Measurements from ENCODE around the gene C1orf226. TPM values are rescaled to one million over a fixed set of nuclear protein-coding genes. Genes with fewer than 3 reads are reported as not detected.

The C1orf226 gene
- total and polyA plus RNA-seq, 5 donors from 2014 or later, result 0.10 to 0.14 TPM; not detected in 3

DNA sequence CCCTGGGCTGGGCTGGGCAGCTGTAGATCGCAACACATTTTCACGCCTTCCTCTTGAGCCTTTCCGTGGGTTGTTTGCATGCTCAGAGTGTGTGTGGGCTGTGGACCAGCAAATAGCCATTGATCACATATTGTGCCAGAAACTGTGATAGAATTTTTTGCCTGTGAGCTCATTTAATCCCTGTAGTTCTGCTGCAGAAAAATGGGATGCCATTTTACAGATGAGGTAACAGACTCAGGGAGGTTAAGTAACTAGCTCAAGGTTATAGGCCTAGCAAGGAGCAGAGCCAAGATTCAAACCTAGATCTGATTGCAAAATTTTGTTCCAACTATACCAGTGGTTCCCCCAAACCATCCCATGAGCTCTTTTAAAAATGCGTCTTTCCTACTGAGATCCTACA is 15.4 kb upstream of the C1orf226 start:
- no peak overlapping the region for H3K27ac ChIP-seq (ENCODE audit: insufficient read depth, low read length, poor library complexity, severe bottlenecking)
- H3K27ac Mint-ChIP-seq, result no peak overlapping the region
- no peak overlapping the region for H3K4me3 ChIP-seq (ENCODE audit: low read depth, low read length)
- H3K36me3 ChIP-seq (ENCODE audit: control insufficient read depth, insufficient read depth, low read length), result no peaks in the 10 kb centered on the region
- no peaks in the 10 kb centered on the region for H3K9me3 ChIP-seq (ENCODE audit: control insufficient read depth in 2 of 2, low read length in 2 of 2)
- H3K9me3 Mint-ChIP-seq, result no peaks in the 10 kb centered on the region
- no peaks in the 10 kb centered on the region for H3K4me1 ChIP-seq (ENCODE audit: control insufficient read depth, insufficient read depth, low read length, poor library complexity, severe bottlenecking)
- no peak for ATAC-seq (ENCODE audit: low read depth in 2 of 2)
- peaks cover 9% of the 10 kb centered on the region for H3K27me3 Mint-ChIP-seq
- no peaks in the 10 kb centered on the region for H3K4me1 Mint-ChIP-seq
- no peak for DNase-seq
- no peak overlapping the region for H3K4me3 Mint-ChIP-seq
- H3K27me3 ChIP-seq (ENCODE audit: control insufficient read depth, insufficient read depth, low read length), result peaks cover 2% of the 10 kb centered on the region
- H3K36me3 Mint-ChIP-seq, result no peaks in the 10 kb centered on the region

DNA sequence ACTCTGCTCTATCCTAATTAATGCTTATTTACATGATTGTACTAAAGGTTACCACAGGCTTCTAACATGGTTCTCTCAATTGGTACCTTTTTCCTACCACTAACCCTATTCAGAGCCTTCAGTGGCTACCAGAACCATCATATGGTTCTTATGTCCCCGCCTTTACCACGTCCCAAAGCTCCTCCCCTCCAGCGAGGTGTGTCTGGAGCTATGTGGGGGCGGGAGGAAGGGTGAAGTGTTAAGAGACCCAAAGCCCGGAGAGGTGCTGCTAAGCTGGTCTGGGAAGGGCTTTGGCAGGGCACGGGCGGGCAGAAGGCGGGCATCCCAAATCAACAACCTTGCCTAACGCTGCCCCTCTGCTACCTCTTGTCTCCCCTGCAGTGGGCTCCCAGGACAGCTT is 14.9 kb upstream of the C1orf226 start:
- H3K27ac ChIP-seq (ENCODE audit: insufficient read depth, low read length, poor library complexity, severe bottlenecking), result no peak overlapping the region
- H3K36me3 Mint-ChIP-seq, result no peaks in the 10 kb centered on the region
- peaks cover 2% of the 10 kb centered on the region for H3K27me3 ChIP-seq (ENCODE audit: control insufficient read depth, insufficient read depth, low read length)
- H3K4me1 ChIP-seq (ENCODE audit: control insufficient read depth, insufficient read depth, low read length, poor library complexity, severe bottlenecking), result no peaks in the 10 kb centered on the region
- no peaks in the 10 kb centered on the region for H3K9me3 ChIP-seq (ENCODE audit: control insufficient read depth in 2 of 2, low read length in 2 of 2)
- no peaks in the 10 kb centered on the region for H3K9me3 Mint-ChIP-seq
- no peak overlapping the region for H3K4me3 Mint-ChIP-seq
- DNase-seq (no peak), ATAC-seq (ENCODE audit: low read depth in 2 of 2) (no peak)
- H3K27ac Mint-ChIP-seq, result no peak overlapping the region
- H3K36me3 ChIP-seq (ENCODE audit: control insufficient read depth, insufficient read depth, low read length), result no peaks in the 10 kb centered on the region
- peaks cover 0 to under 1% (median 0%) of the 10 kb centered on the region in 4 donors for H3K4me1 Mint-ChIP-seq
- H3K4me3 ChIP-seq (ENCODE audit: low read depth, low read length), result no peak overlapping the region
- H3K27me3 Mint-ChIP-seq, result peaks cover 9% of the 10 kb centered on the region

DNA sequence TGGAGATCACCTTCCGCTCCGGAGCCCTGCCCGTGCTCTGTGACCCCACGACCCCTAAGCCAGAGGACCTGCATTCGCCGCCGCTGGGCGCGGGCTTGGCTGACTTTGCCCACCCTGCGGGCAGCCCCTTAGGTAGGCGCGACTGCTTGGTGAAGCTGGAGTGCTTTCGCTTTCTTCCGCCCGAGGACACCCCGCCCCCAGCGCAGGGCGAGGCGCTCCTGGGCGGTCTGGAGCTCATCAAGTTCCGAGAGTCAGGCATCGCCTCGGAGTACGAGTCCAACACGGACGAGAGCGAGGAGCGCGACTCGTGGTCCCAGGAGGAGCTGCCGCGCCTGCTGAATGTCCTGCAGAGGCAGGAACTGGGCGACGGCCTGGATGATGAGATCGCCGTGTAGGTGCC is 14.5 kb upstream of the C1orf226 start:
- H3K36me3 Mint-ChIP-seq, result no peaks in the 10 kb centered on the region
- H3K4me1 Mint-ChIP-seq, result peaks cover 0 to 2% (median 0%) of the 10 kb centered on the region in 4 donors
- H3K27ac ChIP-seq (ENCODE audit: insufficient read depth, low read length, poor library complexity, severe bottlenecking), result no peak overlapping the region
- DNase-seq, result no peak
- no peak for ATAC-seq (ENCODE audit: low read depth in 2 of 2)
- H3K9me3 Mint-ChIP-seq, result no peaks in the 10 kb centered on the region
- no peaks in the 10 kb centered on the region for H3K36me3 ChIP-seq (ENCODE audit: control insufficient read depth, insufficient read depth, low read length)
- H3K4me1 ChIP-seq (ENCODE audit: control insufficient read depth, insufficient read depth, low read length, poor library complexity, severe bottlenecking), result no peaks in the 10 kb centered on the region
- H3K27ac Mint-ChIP-seq, result no peak overlapping the region
- no peak overlapping the region for H3K4me3 Mint-ChIP-seq
- H3K4me3 ChIP-seq (ENCODE audit: low read depth, low read length), result no peak overlapping the region
- H3K27me3 Mint-ChIP-seq, result peaks cover 9% of the 10 kb centered on the region
- H3K9me3 ChIP-seq (ENCODE audit: control insufficient read depth in 2 of 2, low read length in 2 of 2), result no peaks in the 10 kb centered on the region
- H3K27me3 ChIP-seq (ENCODE audit: control insufficient read depth, insufficient read depth, low read length), result peaks cover 2% of the 10 kb centered on the region

DNA sequence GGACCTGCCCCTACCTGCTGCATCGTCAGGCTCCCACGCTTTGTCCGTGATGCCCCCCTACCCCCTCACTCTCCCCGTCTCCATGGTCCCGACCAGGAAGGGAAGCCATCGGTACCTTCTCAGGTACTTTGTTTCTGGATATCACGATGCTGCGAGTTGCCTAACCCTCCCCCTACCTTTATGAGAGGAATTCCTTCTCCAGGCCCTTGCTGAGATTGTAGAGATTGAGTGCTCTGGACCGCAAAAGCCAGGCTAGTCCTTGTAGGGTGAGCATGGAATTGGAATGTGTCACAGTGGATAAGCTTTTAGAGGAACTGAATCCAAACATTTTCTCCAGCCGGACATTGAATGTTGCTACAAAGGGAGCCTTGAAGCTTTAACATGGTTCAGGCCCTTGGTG is 13.8 kb upstream of the C1orf226 start:
- Histone ChIP-seq H3K27ac (ENCODE audit: insufficient read depth, low read length, poor library complexity, severe bottlenecking) (no peak overlapping the region), H3K4me1 (ENCODE audit: control insufficient read depth, insufficient read depth, low read length, poor library complexity, severe bottlenecking) (no peaks in the 10 kb centered on the region), H3K4me3 (ENCODE audit: low read depth, low read length) (no peak overlapping the region), H3K27me3 (ENCODE audit: control insufficient read depth, insufficient read depth, low read length) (peaks cover 2% of the 10 kb centered on the region), H3K9me3 (ENCODE audit: control insufficient read depth in 2 of 2, low read length in 2 of 2) (no peaks in the 10 kb centered on the region), H3K36me3 (ENCODE audit: control insufficient read depth, insufficient read depth, low read length) (no peaks in the 10 kb centered on the region)
- Mint-ChIP-seq H3K4me3 (no peak overlapping the region), H3K4me1 (peaks cover 0 to 2% (median 0%) of the 10 kb centered on the region in 4 donors), H3K27ac (no peak overlapping the region), H3K9me3 (peaks cover 0 to under 1% (median 0%) of the 10 kb centered on the region in 7 donors), H3K27me3 (peaks cover 9% of the 10 kb centered on the region), H3K36me3 (no peaks in the 10 kb centered on the region)
- no peak for ATAC-seq (ENCODE audit: low read depth in 2 of 2)
- DNase-seq, result no peak

DNA sequence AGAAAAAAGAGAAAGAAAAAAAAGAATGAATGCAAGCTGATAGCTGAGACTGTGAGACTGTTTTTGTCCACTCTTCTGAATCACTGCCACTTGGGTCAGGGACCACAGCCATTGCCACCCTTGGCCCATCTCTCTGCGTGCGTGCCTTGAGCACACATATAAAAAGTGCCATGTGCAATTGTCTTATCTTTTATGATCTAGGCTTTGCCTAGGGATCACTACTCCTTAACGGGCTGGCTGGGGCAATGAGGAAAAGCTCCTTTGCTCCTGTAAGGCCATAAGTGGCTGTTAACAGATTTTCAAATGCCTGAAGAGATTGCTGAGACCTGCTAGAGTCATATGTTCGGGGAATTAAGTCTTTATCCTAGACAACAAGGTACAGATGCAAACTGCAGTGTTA is 13.1 kb upstream of the C1orf226 start:
- Histone ChIP-seq H3K36me3 (ENCODE audit: control insufficient read depth, insufficient read depth, low read length) (no peaks in the 10 kb centered on the region), H3K4me1 (ENCODE audit: control insufficient read depth, insufficient read depth, low read length, poor library complexity, severe bottlenecking) (no peaks in the 10 kb centered on the region), H3K27me3 (ENCODE audit: control insufficient read depth, insufficient read depth, low read length) (peaks cover 2% of the 10 kb centered on the region), H3K4me3 (ENCODE audit: low read depth, low read length) (no peak overlapping the region), H3K9me3 (ENCODE audit: control insufficient read depth in 2 of 2, low read length in 2 of 2) (no peaks in the 10 kb centered on the region), H3K27ac (ENCODE audit: insufficient read depth, low read length, poor library complexity, severe bottlenecking) (no peak overlapping the region)
- Mint-ChIP-seq H3K27me3 (peaks cover 7% of the 10 kb centered on the region), H3K36me3 (no peaks in the 10 kb centered on the region), H3K9me3 (peaks cover 0 to 2% (median 0%) of the 10 kb centered on the region in 7 donors), H3K27ac (no peak overlapping the region), H3K4me3 (no peak overlapping the region), H3K4me1 (peaks cover 0 to 2% (median 0%) of the 10 kb centered on the region in 4 donors)
- DNase-seq (no peak), ATAC-seq (ENCODE audit: low read depth in 2 of 2) (no peak)

DNA sequence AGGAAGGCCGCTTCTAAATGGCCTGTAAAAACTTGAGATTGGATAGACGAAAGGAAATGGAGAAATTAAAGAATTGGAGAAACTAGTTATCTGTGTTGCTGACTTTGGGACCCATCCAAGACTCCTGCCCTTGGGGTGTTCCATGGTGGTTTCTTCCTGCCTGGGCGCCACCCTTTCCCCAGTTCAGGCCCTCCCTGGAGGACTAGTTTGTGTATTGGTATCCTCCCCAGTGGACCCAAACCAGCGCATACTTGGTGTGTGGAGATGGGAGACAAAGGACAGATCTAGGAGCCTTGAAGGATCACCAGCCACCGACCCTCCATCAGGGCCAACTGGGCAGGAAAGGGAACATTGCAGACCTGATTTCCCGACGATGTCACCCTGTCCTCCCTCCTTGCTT is 12.0 kb upstream of the C1orf226 start:
- no peak overlapping the region for H3K4me3 ChIP-seq (ENCODE audit: low read depth, low read length)
- H3K9me3 ChIP-seq (ENCODE audit: control insufficient read depth in 2 of 2, low read length in 2 of 2), result no peaks in the 10 kb centered on the region
- no peak for ATAC-seq (ENCODE audit: low read depth in 2 of 2)
- no peak for DNase-seq
- Mint-ChIP-seq H3K9me3 (peaks cover 0 to 2% (median 0%) of the 10 kb centered on the region in 7 donors), H3K4me1 (peaks cover 0 to 2% (median 0%) of the 10 kb centered on the region in 4 donors), H3K27me3 (peaks cover under 1% of the 10 kb centered on the region), H3K4me3 (no peak overlapping the region), H3K36me3 (no peaks in the 10 kb centered on the region), H3K27ac (no peak overlapping the region)
- H3K36me3 ChIP-seq (ENCODE audit: control insufficient read depth, insufficient read depth, low read length), result no peaks in the 10 kb centered on the region
- no peak overlapping the region for H3K27ac ChIP-seq (ENCODE audit: insufficient read depth, low read length, poor library complexity, severe bottlenecking)
- peaks cover 2% of the 10 kb centered on the region for H3K27me3 ChIP-seq (ENCODE audit: control insufficient read depth, insufficient read depth, low read length)
- no peaks in the 10 kb centered on the region for H3K4me1 ChIP-seq (ENCODE audit: control insufficient read depth, insufficient read depth, low read length, poor library complexity, severe bottlenecking)

DNA sequence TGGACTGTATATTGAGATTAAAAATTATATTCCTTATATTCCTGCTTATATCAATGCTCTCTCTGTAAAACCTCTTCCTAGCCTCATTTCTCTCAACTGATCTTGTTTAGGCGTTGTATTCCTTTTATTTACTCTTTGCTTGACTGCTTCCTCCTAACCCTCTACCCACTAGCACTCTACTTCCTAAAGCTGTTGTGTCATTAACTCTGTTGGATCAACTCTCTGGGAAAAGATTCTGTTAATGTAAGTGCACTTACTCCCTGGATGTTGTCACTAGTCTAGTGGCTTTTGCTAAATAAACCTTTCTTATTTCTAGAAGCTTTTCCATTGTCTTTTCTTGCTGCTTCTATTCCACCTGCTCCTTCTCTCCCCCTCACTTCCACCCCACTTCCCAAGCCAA is 11.4 kb upstream of the C1orf226 start:
- Histone ChIP-seq H3K27me3 (ENCODE audit: control insufficient read depth, insufficient read depth, low read length) (peaks cover 2% of the 10 kb centered on the region), H3K4me3 (ENCODE audit: low read depth, low read length) (no peak overlapping the region), H3K27ac (ENCODE audit: insufficient read depth, low read length, poor library complexity, severe bottlenecking) (no peak overlapping the region), H3K4me1 (ENCODE audit: control insufficient read depth, insufficient read depth, low read length, poor library complexity, severe bottlenecking) (no peaks in the 10 kb centered on the region), H3K9me3 (ENCODE audit: control insufficient read depth in 2 of 2, low read length in 2 of 2) (no peaks in the 10 kb centered on the region), H3K36me3 (ENCODE audit: control insufficient read depth, insufficient read depth, low read length) (no peaks in the 10 kb centered on the region)
- H3K27ac Mint-ChIP-seq, result no peak overlapping the region
- ATAC-seq (ENCODE audit: low read depth in 2 of 2) (no peak), DNase-seq (no peak)
- H3K4me3 Mint-ChIP-seq, result no peak overlapping the region
- H3K4me1 Mint-ChIP-seq, result peaks cover 0 to 2% (median 0%) of the 10 kb centered on the region in 4 donors
- peaks cover 0 to 2% (median 0%) of the 10 kb centered on the region in 7 donors for H3K9me3 Mint-ChIP-seq
- H3K36me3 Mint-ChIP-seq, result no peaks in the 10 kb centered on the region
- H3K27me3 Mint-ChIP-seq, result no peaks in the 10 kb centered on the region

DNA sequence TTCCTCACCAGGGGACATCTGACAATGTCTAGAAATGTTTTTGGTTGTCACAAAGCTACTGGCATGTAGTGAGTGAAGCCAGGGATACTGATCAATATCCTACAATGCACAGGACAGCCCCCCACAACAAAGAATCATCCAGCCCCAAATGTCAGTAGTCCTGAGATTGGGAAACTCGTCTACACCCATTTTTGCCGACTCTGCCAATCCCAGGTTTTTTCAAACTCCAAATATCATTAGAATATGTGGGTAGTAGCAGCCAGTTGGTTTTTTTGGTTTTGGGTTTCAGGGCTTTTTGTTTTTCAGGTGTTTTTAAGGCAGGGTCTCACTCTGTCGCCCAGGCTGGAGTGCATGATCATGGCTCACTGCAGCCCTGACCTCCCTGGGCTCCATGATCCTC is 10.8 kb upstream of the C1orf226 start:
- no peak for DNase-seq
- H3K9me3 ChIP-seq (ENCODE audit: control insufficient read depth in 2 of 2, low read length in 2 of 2), result no peaks in the 10 kb centered on the region
- Mint-ChIP-seq H3K36me3 (no peaks in the 10 kb centered on the region), H3K27me3 (no peaks in the 10 kb centered on the region), H3K27ac (no peak overlapping the region), H3K4me3 (no peak overlapping the region), H3K4me1 (peaks cover 0 to 2% (median 0%) of the 10 kb centered on the region in 4 donors), H3K9me3 (peaks cover 0 to 2% (median 0%) of the 10 kb centered on the region in 7 donors)
- no peak overlapping the region for H3K4me3 ChIP-seq (ENCODE audit: low read depth, low read length)
- no peaks in the 10 kb centered on the region for H3K36me3 ChIP-seq (ENCODE audit: control insufficient read depth, insufficient read depth, low read length)
- H3K4me1 ChIP-seq (ENCODE audit: control insufficient read depth, insufficient read depth, low read length, poor library complexity, severe bottlenecking), result no peaks in the 10 kb centered on the region
- no peak for ATAC-seq (ENCODE audit: low read depth in 2 of 2)
- no peak overlapping the region for H3K27ac ChIP-seq (ENCODE audit: insufficient read depth, low read length, poor library complexity, severe bottlenecking)
- peaks cover 2% of the 10 kb centered on the region for H3K27me3 ChIP-seq (ENCODE audit: control insufficient read depth, insufficient read depth, low read length)
